A549 treated with Hydrocortisone at 1 μM for 4 hours (cell line): Measurements from ENCODE around the gene CNDP1. TPM values are rescaled to one million over a fixed set of nuclear protein-coding genes. Genes with fewer than 3 reads are reported as not detected.

Experiments used
- total RNA-seq: library from RNA; stranded (reverse); fragments of 200-300 nt; extraction: Qiagen RNA extraction; gene quantifications from 5 replicates; pipeline ENCODE4 v1.2.3, GENCODE V29; 2022

Gene CNDP1, protein sequence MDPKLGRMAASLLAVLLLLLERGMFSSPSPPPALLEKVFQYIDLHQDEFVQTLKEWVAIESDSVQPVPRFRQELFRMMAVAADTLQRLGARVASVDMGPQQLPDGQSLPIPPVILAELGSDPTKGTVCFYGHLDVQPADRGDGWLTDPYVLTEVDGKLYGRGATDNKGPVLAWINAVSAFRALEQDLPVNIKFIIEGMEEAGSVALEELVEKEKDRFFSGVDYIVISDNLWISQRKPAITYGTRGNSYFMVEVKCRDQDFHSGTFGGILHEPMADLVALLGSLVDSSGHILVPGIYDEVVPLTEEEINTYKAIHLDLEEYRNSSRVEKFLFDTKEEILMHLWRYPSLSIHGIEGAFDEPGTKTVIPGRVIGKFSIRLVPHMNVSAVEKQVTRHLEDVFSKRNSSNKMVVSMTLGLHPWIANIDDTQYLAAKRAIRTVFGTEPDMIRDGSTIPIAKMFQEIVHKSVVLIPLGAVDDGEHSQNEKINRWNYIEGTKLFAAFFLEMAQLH
- total RNA-seq, result not detected in 5 replicates

DNA sequence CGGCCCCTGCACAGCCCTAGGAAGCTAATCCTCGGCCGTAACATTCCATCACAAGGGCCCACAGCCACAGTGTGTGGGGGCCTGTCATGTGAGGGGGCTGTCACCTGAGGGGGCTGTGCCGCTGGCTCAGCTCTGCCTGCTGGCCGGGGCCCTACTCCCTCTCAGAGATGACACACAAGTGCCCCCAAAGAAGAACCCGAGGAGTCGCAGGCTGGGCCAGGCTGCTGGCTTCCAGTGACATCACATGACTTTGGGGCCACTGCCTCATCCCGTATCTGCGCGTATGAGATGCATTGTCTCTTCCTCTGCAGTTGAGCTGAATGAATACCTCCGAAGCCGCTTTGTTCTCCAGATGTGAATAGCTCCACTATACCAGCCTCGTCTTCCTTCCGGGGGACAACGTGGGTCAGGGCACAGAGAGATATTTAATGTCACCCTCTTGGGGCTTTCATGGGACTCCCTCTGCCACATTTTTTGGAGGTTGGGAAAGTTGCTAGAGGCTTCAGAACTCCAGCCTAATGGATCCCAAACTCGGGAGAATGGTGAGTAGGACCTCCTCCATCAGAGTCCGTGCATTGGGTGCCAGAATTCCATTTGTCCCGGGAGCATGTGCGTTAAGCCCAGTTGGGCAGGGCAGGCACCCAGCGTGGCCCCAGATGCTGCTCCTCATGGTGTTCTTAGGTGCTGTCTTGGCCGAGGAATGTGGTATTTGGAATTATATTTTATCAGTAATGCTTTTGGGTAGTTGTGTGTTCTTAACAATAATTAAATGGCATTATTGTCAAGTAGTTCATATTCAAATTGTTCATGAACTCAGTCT, at the start of gene CNDP1:
TSS of gene CNDP1 (plus strand) at position 351 of the 820 bp plus-strand sequence. CDS start at position 519, 168 bp downstream.

DNA sequence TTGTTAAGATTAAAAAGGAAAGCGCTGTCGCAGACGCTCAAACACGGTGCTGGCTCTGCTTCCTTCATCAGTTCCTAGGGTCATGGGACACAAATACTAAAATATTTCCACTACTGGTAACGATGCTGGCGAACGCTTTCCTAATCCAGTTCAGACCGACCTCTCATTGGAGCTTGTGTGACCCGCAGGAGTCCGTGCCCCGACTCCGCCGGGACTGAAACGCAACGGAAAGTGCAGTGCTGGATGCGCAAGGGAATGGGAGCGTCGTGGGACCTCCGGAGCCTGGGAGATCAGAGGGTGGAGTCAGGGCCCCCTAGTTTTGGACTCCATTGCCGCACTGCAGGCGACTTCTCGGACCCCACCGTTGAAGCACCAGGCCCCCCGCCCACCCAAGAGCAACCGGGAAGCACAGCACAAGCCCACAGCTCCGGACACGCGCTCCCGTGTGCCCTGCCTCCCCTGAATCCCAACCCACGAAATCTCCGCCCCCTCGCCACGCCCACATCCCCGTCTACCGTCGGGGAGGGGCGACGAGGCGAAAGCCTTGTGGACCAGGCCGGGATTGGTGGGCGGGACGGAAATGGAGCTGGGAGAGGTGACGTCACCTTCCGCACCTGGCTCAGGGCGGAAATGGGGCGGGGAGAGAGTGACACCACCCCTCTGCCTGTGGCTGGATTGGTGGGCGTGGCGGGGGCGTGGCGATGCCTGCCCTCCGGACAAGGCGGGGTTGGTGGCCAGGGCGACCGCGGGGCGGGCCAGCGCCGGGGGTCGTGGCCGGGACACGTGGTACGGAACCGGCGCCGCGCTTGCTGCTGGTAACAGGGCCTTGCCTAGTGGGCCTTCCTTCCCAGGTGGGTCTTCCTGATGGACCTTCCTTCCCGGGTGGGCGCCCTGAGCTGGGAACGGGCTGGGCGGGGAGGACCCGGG, 38.5 kb upstream of the CNDP1 start, which contains the start of gene CNDP2:
TSS of gene CNDP2 (plus strand) at position 783 of the 927 bp plus-strand sequence. CDS start 3,611 bp downstream, outside the sequence.

DNA sequence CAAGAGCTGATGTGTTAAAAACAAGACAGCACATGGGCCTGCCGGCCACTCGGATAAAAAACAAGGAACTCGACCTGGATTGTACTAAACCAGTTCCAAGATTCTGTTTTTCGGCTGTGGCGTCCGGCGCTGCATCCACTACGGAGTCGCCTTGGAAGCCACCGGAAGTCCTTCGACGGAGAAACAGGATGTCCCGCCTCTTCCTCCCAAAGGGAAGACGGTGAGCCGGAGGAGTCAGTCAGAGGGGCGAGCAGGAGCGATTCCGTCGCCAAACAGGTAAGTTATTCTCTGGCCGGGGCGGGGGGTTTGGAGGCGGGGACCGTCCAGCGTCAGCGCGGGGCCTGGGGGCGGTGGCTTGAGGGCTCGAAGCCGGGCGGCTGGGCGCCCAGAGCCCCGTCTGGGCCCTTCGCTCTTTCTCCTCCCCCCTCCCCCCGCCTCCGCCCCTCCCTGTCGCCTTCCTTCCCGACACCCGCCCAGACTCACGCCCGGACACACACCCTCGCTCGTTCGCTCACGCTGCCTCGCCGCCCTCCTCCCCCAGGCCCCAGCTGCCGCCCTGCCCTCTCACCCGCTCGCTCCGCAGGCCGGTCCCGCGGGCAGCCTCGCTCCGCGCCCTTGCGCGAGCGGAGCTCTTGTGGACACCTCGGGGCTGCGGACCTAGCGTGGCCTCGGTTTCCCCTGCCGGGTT, 63.5 kb downstream of the CNDP1 start, which contains the start of gene ZNF407:
TSS of gene ZNF407 (plus strand) at position 209 of the 688 bp plus-strand sequence. CDS start 33,150 bp downstream, outside the sequence.

Other genes starting within 250 kb of the CNDP1 start
- gene CYB5A, start 242.5 kb upstream of the CNDP1 start, total RNA-seq, result 123 to 133 TPM (median 129 TPM) in 5 replicates
- not detected in 5 replicates for gene C18orf63, start 218.7 kb upstream of the CNDP1 start, total RNA-seq
- not detected in 5 replicates for gene DIPK1C, start 77.2 kb upstream of the CNDP1 start, total RNA-seq
- gene CNDP2, start 38.1 kb upstream of the CNDP1 start, total RNA-seq, result 79.1 to 106 TPM (median 82.9 TPM) in 5 replicates
- 2.4 to 3.5 TPM (median 2.5 TPM) in 5 replicates for gene ZNF407, start 63.4 kb downstream of the CNDP1 start, total RNA-seq